B cell (primary cell): Measurements from ENCODE around the gene AKT3. TPM values are rescaled to one million over a fixed set of nuclear protein-coding genes. Genes with fewer than 3 reads are reported as not detected.

Experiments
- ATAC-seq: fragments of 200-7000 bp; cut with Tn5 transposase; one replicate; pipeline ENCODE4 v1.10.0; 2021; ENCODE audit warnings: low read depth, mild to moderate bottlenecking, moderate number of reproducible peaks, moderate library complexity
- CTCF ChIA-PET: fragments of 350-600 bp; sonication (Branson Sonifier 250); formaldehyde crosslinking; loops from one replicate; lab custom pipeline; 2021; ENCODE audit warnings: antibody characterized with exemption, inconsistent platforms; lab: Charles Lee
- POLR2A ChIA-PET: fragments of 350-600 bp; sonication (Branson Sonifier 250); formaldehyde crosslinking; loops from one replicate; lab custom pipeline; 2021; ENCODE audit warnings: antibody characterized with exemption; lab: Charles Lee
- DNase-seq: peaks from one replicate; pipeline ENCODE4 v3.0.0; 2013
- H2AFZ ChIP-seq: 2 replicates; pipeline ENCODE4 v1.6.1; 2012; ENCODE audit warnings: mild to moderate bottlenecking, low read depth, low read length; ENCODE audit not compliant: insufficient read depth, poor library complexity, severe bottlenecking
- H3K27ac ChIP-seq, 2 donors: 1 replicate in 1 of 2; 2 replicates in 1 of 2; pipeline ENCODE4 v1.5.1; 2012 to 2013; ENCODE audit warnings: low read length in 2 of 2, mild to moderate bottlenecking in 2 of 2, moderate library complexity in 1 of 2
- H3K27me3 ChIP-seq, 4 experiments: fragments of 200-600 bp in 1 of 4; sonication (generic) in 1 of 4; replicated peaks in 1 of 4; 1 replicate in 2 of 4; 2 replicates in 2 of 4; pipeline versions ENCODE4 v1.6.1 to v1.7.0; 2013 to 2016; ENCODE audit warnings: low read length in 3 of 4, mild to moderate bottlenecking in 2 of 4, mixed read lengths in 1 of 4, moderate library complexity in 1 of 4; ENCODE audit not compliant: insufficient read depth in 4 of 4, control insufficient read depth in 3 of 4; ENCODE audit errors: control extremely low read depth in 1 of 4
- H3K36me3 ChIP-seq, 2 experiments: replicated peaks in 1 of 2; 1 replicate in 1 of 2; 2 replicates in 1 of 2; pipeline versions ENCODE4 v1.6.1 to v1.7.1; 2013; ENCODE audit warnings: low read length in 1 of 2; ENCODE audit not compliant: insufficient read depth in 2 of 2, control insufficient read depth in 1 of 2; ENCODE audit errors: control extremely low read depth in 1 of 2, extremely low read depth in 1 of 2
- H3K4me1 ChIP-seq, 2 donors: fragments of 200-600 bp in 1 of 2; sonication (generic) in 1 of 2; 1 replicate in 1 of 2; 2 replicates in 1 of 2; pipeline versions ENCODE4 v1.5.1 to v1.6.1; 2013 to 2017; ENCODE audit warnings: low read length in 2 of 2; ENCODE audit not compliant: control insufficient read depth in 2 of 2, insufficient read depth in 2 of 2
- H3K4me2 ChIP-seq: replicated peaks from 2 replicates; pipeline ENCODE3; 2012; ENCODE audit warnings: mild to moderate bottlenecking, low read depth, low read length; ENCODE audit not compliant: poor library complexity, severe bottlenecking
- H3K4me3 ChIP-seq, 5 experiments: fragments of 200-600 bp in 1 of 5; sonication (generic) in 1 of 5; 1 replicate in 3 of 5; 2 replicates in 2 of 5; pipeline versions ENCODE4 v1.5.1 to v1.7.0; 2011 to 2016; ENCODE audit warnings: low read length in 4 of 5, mild to moderate bottlenecking in 4 of 5, low read depth in 2 of 5, control low read depth in 1 of 5, moderate library complexity in 1 of 5; ENCODE audit not compliant: insufficient read depth in 1 of 5; ENCODE audit errors: control extremely low read depth in 1 of 5, extremely low read depth in 1 of 5
- H3K79me2 ChIP-seq: fragments of 200-600 bp; sonication (generic); one replicate; pipeline ENCODE4 v1.6.0; 2016; ENCODE audit warnings: low read length; ENCODE audit not compliant: control insufficient read depth, insufficient read depth
- H3K9ac ChIP-seq: fragments of 200-600 bp; sonication (generic); 2 replicates; pipeline ENCODE4 v1.6.1; 2017; ENCODE audit warnings: mild to moderate bottlenecking, low read length, moderate library complexity
- H3K9me3 ChIP-seq, 3 donors: one replicate each; pipeline versions ENCODE4 v1.6.1 to v1.7.1; 2013; ENCODE audit warnings: low read length in 2 of 3; ENCODE audit not compliant: control insufficient read depth in 2 of 3, insufficient read depth in 1 of 3; ENCODE audit errors: control extremely low read depth in 1 of 3
- H4K20me1 ChIP-seq: 2 replicates; pipeline ENCODE4 v1.6.0; 2012; ENCODE audit warnings: mild to moderate bottlenecking, low read length; ENCODE audit not compliant: insufficient read depth, control insufficient read depth, poor library complexity, severe bottlenecking
- H3K27ac Mint-ChIP-seq: one replicate; pipeline ENCODE4 v1.8.0; 2021; ENCODE audit warnings: mixed read lengths
- H3K27me3 Mint-ChIP-seq: one replicate; pipeline ENCODE4 v1.8.0; 2021; ENCODE audit warnings: mixed read lengths
- H3K4me1 Mint-ChIP-seq: one replicate; pipeline ENCODE4 v1.8.0; 2021; ENCODE audit warnings: mixed read lengths
- H3K4me3 Mint-ChIP-seq: one replicate; pipeline ENCODE4 v1.8.0; 2021; ENCODE audit warnings: mixed read lengths
- H3K9me3 Mint-ChIP-seq: one replicate; pipeline ENCODE4 v1.8.0; 2022; ENCODE audit warnings: mixed read lengths; ENCODE audit not compliant: insufficient read depth
- EZH2 ChIP-seq: IDR thresholded peaks from 2 replicates; pipeline ENCODE4 v1.6.1; 2012; ENCODE audit warnings: borderline replicate concordance, low read depth, mild to moderate bottlenecking, moderate library complexity, low read length; ENCODE audit not compliant: insufficient read depth, poor library complexity, severe bottlenecking
- WGBS: methylation state at CpG from one replicate; pipeline ENCODE4 v1.1.5; 2013; ENCODE audit warnings: missing lambda C conversion rate; ENCODE audit not compliant: insufficient coverage; 5-methylcytosine and 5-hydroxymethylcytosine counted together
- intact Hi-C: fragments of 100-400 bp; cut with micrococcal nuclease; formaldehyde crosslinking; loops from one replicate; pipeline ENCODE4 v1.10.0; 2022
- polyA plus RNA-seq: library from polyadenylated mRNA; depleted of rRNA; stranded (reverse); fragments of >200 nt; gene quantifications from 2 replicates; pipeline ENCODE4 v1.2.3, GENCODE V29; 2012
- total RNA-seq, 2 donors: library from RNA; stranded (reverse); fragments of 120-200 nt in 1 of 2; gene quantifications; 1 replicate in 1 of 2; 2 replicates in 1 of 2; pipeline versions ENCODE4 v1.2.3 to v1.2.4, GENCODE V29; 2013 to 2022
- TF ChIP-seq, protein P1 (sequence below): fragments of 200-600 bp; IDR thresholded peaks from one replicate; pipeline ENCODE4 v1.8.0; 2022; ENCODE audit warnings: antibody characterized with exemption, mild to moderate bottlenecking

The AKT3 gene
- total and polyA plus RNA-seq, 2 donors (not counting 1 experiment from before 2014, with no cell fraction given), result 4.4 to 148 TPM

- peaks cover 1 to 7% of the 10 kb centered on the region in 2 experiments for H3K36me3 ChIP-seq
- no peak for DNase-seq
- H3K27ac ChIP-seq, result no peak overlapping the region
- peaks cover 33% of the 10 kb centered on the region for H3K79me2 ChIP-seq
- no peaks in the 10 kb centered on the region for H3K9me3 ChIP-seq
- H3K27me3 ChIP-seq, result no peaks in the 10 kb centered on the region
- intact Hi-C loops, result no loop called here
- peaks cover 0 to 4% of the 10 kb centered on the region in 2 donors for H3K4me1 ChIP-seq
- peaks cover 26% of the 10 kb centered on the region for H3K4me1 Mint-ChIP-seq
- WGBS, result 91% methylated on average over 1 of the region's 2 CpGs
- H3K9ac ChIP-seq, result no peak overlapping the region
- no peak overlapping the region for H3K4me3 ChIP-seq
- no peaks in the 10 kb centered on the region for H3K27me3 Mint-ChIP-seq
- no peak overlapping the region for H2AFZ ChIP-seq
- H3K27ac Mint-ChIP-seq, result no peak overlapping the region
- no peak for TF ChIP-seq EZH2
- TF ChIP-seq, protein P1, sequence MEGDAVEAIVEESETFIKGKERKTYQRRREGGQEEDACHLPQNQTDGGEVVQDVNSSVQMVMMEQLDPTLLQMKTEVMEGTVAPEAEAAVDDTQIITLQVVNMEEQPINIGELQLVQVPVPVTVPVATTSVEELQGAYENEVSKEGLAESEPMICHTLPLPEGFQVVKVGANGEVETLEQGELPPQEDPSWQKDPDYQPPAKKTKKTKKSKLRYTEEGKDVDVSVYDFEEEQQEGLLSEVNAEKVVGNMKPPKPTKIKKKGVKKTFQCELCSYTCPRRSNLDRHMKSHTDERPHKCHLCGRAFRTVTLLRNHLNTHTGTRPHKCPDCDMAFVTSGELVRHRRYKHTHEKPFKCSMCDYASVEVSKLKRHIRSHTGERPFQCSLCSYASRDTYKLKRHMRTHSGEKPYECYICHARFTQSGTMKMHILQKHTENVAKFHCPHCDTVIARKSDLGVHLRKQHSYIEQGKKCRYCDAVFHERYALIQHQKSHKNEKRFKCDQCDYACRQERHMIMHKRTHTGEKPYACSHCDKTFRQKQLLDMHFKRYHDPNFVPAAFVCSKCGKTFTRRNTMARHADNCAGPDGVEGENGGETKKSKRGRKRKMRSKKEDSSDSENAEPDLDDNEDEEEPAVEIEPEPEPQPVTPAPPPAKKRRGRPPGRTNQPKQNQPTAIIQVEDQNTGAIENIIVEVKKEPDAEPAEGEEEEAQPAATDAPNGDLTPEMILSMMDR, result no peak
- H3K4me2 ChIP-seq, result no peak overlapping the region
- no peaks in the 10 kb centered on the region for H3K9me3 Mint-ChIP-seq
- peaks cover 19% of the 10 kb centered on the region for H4K20me1 ChIP-seq
- ATAC-seq, result no peak
- CTCF ChIA-PET, result no interaction called here
- no peak overlapping the region for H3K4me3 Mint-ChIP-seq
- POLR2A ChIA-PET, result no interaction called here
Measured at GRCh38 chr1:243798726-243799125, 51.3 kb downstream of the AKT3 start.

DNA sequence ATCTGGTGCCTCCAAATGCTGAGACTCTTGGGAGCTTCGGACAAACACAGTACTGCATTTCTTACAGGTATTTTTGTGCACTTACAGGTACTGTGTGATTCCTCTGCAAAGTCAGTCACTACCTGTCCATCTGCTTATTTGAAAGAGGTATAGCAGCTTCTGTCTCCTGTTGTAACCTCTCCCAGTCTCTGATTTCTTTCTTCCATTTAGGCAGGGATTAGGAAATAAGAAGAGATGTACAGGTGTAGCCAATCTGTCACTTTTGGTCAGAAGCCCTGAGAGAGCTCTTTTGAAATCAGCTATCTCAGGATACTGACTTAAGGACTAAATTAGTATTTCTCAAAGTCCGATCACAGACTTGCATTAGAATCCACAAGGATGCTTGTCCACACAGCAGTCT lies 54.0 kb downstream of the AKT3 start:
- H4K20me1 ChIP-seq, result peaks cover 16% of the 10 kb centered on the region
- intact Hi-C loops, result no loop called here
- no peak overlapping the region for H3K27ac Mint-ChIP-seq

More for the DNA sequence above, 54.0 kb downstream of the AKT3 start:
- Histone ChIP-seq H3K9ac (no peak overlapping the region), H3K4me1 (no peaks in the 10 kb centered on the region), H3K4me3 (no peak overlapping the region), H3K36me3 (peaks cover 0 to 7% of the 10 kb centered on the region in 2 experiments), H3K27me3 (no peaks in the 10 kb centered on the region), H3K4me2 (no peak overlapping the region), H3K9me3 (no peaks in the 10 kb centered on the region), H2AFZ (no peak overlapping the region), H3K27ac (no peak overlapping the region), H3K79me2 (peaks cover 19% of the 10 kb centered on the region)
- Mint-ChIP-seq H3K27me3 (no peaks in the 10 kb centered on the region), H3K4me3 (no peak overlapping the region), H3K9me3 (no peaks in the 10 kb centered on the region), H3K4me1 (peaks cover 33% of the 10 kb centered on the region)
- ATAC-seq (no peak), DNase-seq (no peak)
- ChIA-PET POLR2A (no interaction called here), CTCF (no interaction called here)
- no CpG with 5 or more reads among the region's 2 CpGs for WGBS
- TF ChIP-seq EZH2, result no peak
- TF ChIP-seq, protein P1, result no peak
